GM12865 (cell line): ENCODE results near the gene NFIA.

ENCODE experiments used
- DNase-seq: peaks from one replicate; pipeline ENCODE4 v3.0.0; 2010; ENCODE audit warnings: low read depth
- H3K4me3 ChIP-seq: 2 replicates; pipeline ENCODE4 v1.5.1; 2011; ENCODE audit warnings: mild to moderate bottlenecking, low read depth, low read length, control low read depth
- CTCF ChIP-seq: IDR thresholded peaks from 2 replicates; pipeline ENCODE4 v1.5.1; 2011; ENCODE audit warnings: low read length, control low read depth, low read depth, inconsistent platforms; ENCODE audit not compliant: insufficient read depth; ENCODE audit errors: missing control alignments

The NFIA gene

GRCh38 chr1:61486783-61487536, 404.6 kb downstream of the NFIA start:
- TF ChIP-seq CTCF, result no peak
- H3K4me3 ChIP-seq, result no peak overlapping the region
- DNase-seq, result no peak

- no peak overlapping the region for H3K4me3 ChIP-seq
- DNase-seq, result no peak
- TF ChIP-seq CTCF, result no peak
Measured at GRCh38 chr1:61487801-61488200, 405.4 kb downstream of the NFIA start.

GRCh38 chr1:61490924-61491323, 408.6 kb downstream of the NFIA start:
- H3K4me3 ChIP-seq, result no peak overlapping the region
- no peak for DNase-seq
- no peak for TF ChIP-seq CTCF

- H3K4me3 ChIP-seq, result no peak overlapping the region
- TF ChIP-seq CTCF, result no peak
- DNase-seq, result no peak
Measured at GRCh38 chr1:61491497-61491896, 409.1 kb downstream of the NFIA start.

- TF ChIP-seq CTCF, result no peak
- DNase-seq, result no peak
Measured at GRCh38 chr1:61494000-61494399, 411.6 kb downstream of the NFIA start.

GRCh38 chr1:61496501-61496900, 414.1 kb downstream of the NFIA start:
- no peak for TF ChIP-seq CTCF
- DNase-seq, result no peak
- no peak overlapping the region for H3K4me3 ChIP-seq

More at GRCh38 chr1:61494000-61494399, 411.6 kb downstream of the NFIA start:
- H3K4me3 ChIP-seq, result no peak overlapping the region

- no peak for DNase-seq
- no peak for TF ChIP-seq CTCF
- H3K4me3 ChIP-seq, result no peak overlapping the region
Measured at GRCh38 chr1:61497013-61497412, 414.7 kb downstream of the NFIA start.
